Esophagus squamous epithelium (tissue), 4 donors: ENCODE data around the gene EFCAB6.

Experiments used
- CTCF ChIP-seq, 6 experiments: fragments of 450-650 bp in 4 of 6; fragments of 200-600 bp in 2 of 6; sonication (generic) in 2 of 6; IDR thresholded peaks; one replicate each; pipeline ENCODE4 v1.5.1; 2016 to 2019; ENCODE audit warnings: antibody characterized with exemption in 6 of 6, mild to moderate bottlenecking in 4 of 6, moderate library complexity in 4 of 6
- POLR2A ChIP-seq, 4 donors: fragments of 450-650 bp; IDR thresholded peaks; one replicate each; pipeline ENCODE4 v1.6.1; 2017; ENCODE audit warnings: antibody characterized with exemption in 4 of 4, mild to moderate bottlenecking in 4 of 4, moderate library complexity in 3 of 4

GRCh38 chr22:43706571-43707328, 105.4 kb downstream of the EFCAB6 start:
- TF ChIP-seq CTCF (IDR thresholded peaks at IDR 0.05) (no peak), POLR2A (IDR thresholded peaks at IDR 0.05) (no peak)
